Stimulated activated naive CD8-positive, alpha-beta T cell treated with anti-CD3 and anti-CD28 coated beads, Interleukin-15, Interleukin-2, amounts not matched to agents 100 ng/mL and 50 ng/mL, for 24 hours (primary cell): ENCODE measurements around the gene CNNM2.
"Not testable (repeated sequence)": the region's sequence is repeated elsewhere in the genome, so short reads cannot be mapped to it uniquely, and the experiment has no call there.

Experiments used
- H3K27ac Mint-ChIP-seq: one replicate; pipeline ENCODE4 v1.8.0; 2021; ENCODE audit warnings: mild to moderate bottlenecking, mixed read lengths
- H3K27me3 Mint-ChIP-seq: one replicate; pipeline ENCODE4 v1.8.0; 2021; ENCODE audit warnings: mixed read lengths
- H3K36me3 Mint-ChIP-seq: one replicate; pipeline ENCODE4 v1.8.0; 2021; ENCODE audit warnings: low read depth, mixed read lengths
- H3K4me1 Mint-ChIP-seq: one replicate; pipeline ENCODE4 v1.8.0; 2021; ENCODE audit warnings: low read depth, mixed read lengths
- H3K4me3 Mint-ChIP-seq: one replicate; pipeline ENCODE4 v1.8.0; 2021; ENCODE audit warnings: mild to moderate bottlenecking, mixed read lengths
- H3K9me3 Mint-ChIP-seq: one replicate; pipeline ENCODE4 v1.8.0; 2021; ENCODE audit warnings: mixed read lengths

The CNNM2 gene

GRCh38 chr10:102916173-102916572, 1.9 kb upstream of the CNNM2 start:
- H3K27me3 Mint-ChIP-seq, result peaks cover 24% of the 10 kb centered on the region
- H3K4me1 Mint-ChIP-seq, result peaks cover 32% of the 10 kb centered on the region
- no peaks in the 10 kb centered on the region for H3K9me3 Mint-ChIP-seq
- H3K27ac Mint-ChIP-seq, result no peak overlapping the region
- no peaks in the 10 kb centered on the region for H3K36me3 Mint-ChIP-seq
- H3K4me3 Mint-ChIP-seq, result peak overlapping the region; percentile 90

DNA sequence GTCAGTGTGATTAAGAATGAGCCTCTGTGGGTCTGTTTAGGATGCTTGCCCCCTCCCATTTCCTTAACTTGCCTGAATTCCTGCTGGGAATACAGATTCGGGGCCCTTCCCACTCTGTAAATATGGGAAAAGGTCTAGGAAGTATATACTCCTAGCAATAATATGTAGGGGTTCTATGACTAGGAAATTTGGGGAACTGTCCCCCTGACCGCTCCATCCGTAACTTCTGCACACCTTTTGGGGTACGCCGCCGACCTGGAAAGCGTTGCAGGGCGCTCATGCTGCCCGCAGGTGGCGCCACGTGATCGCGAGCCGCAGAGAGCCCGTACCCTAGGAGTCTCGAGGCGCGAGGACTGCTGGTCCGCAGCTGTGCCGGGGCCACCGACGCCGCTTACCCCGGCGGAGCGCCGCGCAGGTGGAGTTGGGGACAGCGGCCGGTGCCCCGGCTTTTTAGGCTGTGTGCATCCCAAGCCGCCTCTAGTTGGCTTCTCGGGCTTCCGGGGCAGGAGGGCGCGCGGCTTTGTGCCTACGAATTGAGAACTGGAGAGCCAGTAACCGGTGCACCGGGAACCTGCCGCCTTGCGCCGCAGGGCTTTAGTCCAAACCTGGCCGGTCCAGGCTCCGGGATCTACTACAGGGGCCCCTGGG, 656 bp upstream of the CNNM2 start:
- H3K9me3 Mint-ChIP-seq, result no peaks in the 10 kb centered on the region
- peaks cover 23% of the 10 kb centered on the region for H3K27me3 Mint-ChIP-seq
- H3K27ac Mint-ChIP-seq, result peak overlapping the region; percentile 91
- H3K36me3 Mint-ChIP-seq, result no peaks in the 10 kb centered on the region
- H3K4me3 Mint-ChIP-seq, result peak overlapping the region; percentile 90
- peaks cover 45% of the 10 kb centered on the region for H3K4me1 Mint-ChIP-seq

GRCh38 chr10:102918817-102919245, 737 bp downstream of the CNNM2 start:
- peak overlapping the region; percentile 91 for H3K27ac Mint-ChIP-seq

DNA sequence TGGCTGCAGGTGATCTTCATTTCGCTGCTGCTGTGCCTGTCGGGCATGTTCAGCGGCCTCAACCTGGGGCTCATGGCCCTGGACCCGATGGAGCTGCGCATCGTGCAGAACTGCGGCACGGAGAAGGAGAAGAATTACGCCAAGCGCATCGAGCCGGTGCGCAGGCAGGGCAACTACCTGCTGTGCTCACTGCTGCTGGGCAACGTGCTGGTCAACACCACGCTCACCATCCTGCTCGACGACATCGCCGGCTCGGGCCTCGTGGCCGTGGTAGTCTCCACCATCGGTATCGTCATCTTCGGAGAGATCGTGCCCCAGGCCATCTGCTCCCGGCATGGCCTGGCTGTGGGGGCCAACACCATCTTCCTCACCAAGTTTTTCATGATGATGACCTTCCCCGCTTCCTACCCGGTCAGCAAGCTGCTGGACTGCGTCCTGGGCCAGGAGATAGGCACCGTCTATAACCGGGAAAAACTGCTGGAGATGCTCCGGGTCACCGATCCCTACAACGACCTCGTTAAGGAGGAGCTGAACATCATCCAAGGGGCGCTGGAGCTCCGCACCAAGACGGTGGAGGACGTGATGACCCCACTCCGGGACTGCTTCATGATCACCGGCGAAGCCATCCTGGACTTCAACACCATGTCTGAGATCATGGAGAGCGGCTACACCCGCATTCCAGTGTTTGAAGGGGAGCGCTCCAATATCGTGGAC, 1.3 kb downstream of the CNNM2 start:
- H3K27ac Mint-ChIP-seq, result peak overlapping the region; percentile 45

More at GRCh38 chr10:102918817-102919245, 737 bp downstream of the CNNM2 start:
- peaks cover 14% of the 10 kb centered on the region for H3K27me3 Mint-ChIP-seq
- H3K4me1 Mint-ChIP-seq, result peaks cover 57% of the 10 kb centered on the region
- H3K9me3 Mint-ChIP-seq, result no peaks in the 10 kb centered on the region
- peak overlapping the region; percentile 90 for H3K4me3 Mint-ChIP-seq
- no peaks in the 10 kb centered on the region for H3K36me3 Mint-ChIP-seq

DNA sequence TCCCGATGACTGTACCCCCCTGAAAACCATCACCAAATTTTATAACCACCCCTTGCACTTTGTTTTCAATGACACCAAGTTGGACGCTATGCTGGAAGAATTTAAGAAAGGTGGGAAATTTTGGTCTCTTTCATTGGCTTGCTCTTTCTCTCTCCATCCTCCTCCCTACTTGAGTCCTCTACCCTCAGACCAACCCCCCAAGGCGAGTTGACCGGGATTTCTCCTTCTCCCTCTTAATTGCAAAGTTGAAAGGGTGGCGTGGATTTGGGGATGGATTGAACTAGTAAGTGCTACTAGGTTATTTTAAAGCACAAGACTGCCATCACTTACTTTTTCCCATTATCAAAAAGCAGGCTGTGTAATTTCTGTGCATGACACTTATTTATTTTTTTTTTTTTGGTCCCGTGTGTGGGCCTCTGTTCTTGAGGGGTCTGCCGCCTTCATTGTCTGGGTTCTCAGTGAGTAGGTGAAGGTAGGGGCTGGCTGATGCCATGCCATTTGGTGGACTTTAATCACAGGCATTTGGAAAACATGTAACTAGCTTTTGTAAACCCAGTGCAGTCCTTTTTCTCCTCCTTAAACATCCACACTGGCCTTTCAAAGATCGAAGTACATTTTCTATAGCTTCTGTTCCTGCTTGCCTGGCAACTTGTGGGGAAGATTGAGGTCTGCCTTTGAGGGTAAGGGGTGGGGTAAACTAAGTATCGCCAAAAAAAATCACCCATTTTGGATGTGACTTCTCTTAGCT, 2.1 kb downstream of the CNNM2 start:
- peaks cover 5% of the 10 kb centered on the region for H3K27me3 Mint-ChIP-seq
- H3K9me3 Mint-ChIP-seq, result no peaks in the 10 kb centered on the region
- peaks cover 60% of the 10 kb centered on the region for H3K4me1 Mint-ChIP-seq
- H3K27ac Mint-ChIP-seq, result no peak overlapping the region
- peak overlapping the region; percentile 90 for H3K4me3 Mint-ChIP-seq
- no peaks in the 10 kb centered on the region for H3K36me3 Mint-ChIP-seq

More for the DNA sequence above, 1.3 kb downstream of the CNNM2 start:
- no peaks in the 10 kb centered on the region for H3K36me3 Mint-ChIP-seq
- H3K9me3 Mint-ChIP-seq, result no peaks in the 10 kb centered on the region
- peak overlapping the region; percentile 90 for H3K4me3 Mint-ChIP-seq
- peaks cover 60% of the 10 kb centered on the region for H3K4me1 Mint-ChIP-seq
- peaks cover 11% of the 10 kb centered on the region for H3K27me3 Mint-ChIP-seq

- H3K4me3 Mint-ChIP-seq, result no peak overlapping the region
- H3K4me1 Mint-ChIP-seq, result peaks cover 58% of the 10 kb centered on the region
- H3K27ac Mint-ChIP-seq, result no peak overlapping the region
Measured at GRCh38 chr10:102923601-102924000, 5.5 kb downstream of the CNNM2 start.

DNA sequence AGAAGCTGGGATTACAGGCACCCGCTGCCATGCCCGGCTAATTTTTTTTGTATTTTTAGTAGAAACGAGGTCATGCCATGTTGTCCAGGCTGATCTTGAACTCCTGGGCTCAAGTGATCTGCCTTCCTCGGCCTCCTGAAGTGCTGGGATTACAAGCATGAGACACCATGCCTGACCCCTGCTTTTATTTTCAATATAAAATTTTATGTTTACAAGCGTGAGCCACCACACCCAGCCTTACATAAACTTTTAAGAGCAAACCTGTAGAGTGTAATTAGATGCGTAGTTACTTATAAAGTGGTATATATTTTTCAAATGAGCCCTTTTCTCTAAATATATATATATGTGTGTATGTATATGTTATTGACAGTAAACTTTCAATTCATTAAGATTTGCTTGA, 8.7 kb downstream of the CNNM2 start:
- Mint-ChIP-seq H3K27me3 (no peaks in the 10 kb centered on the region), H3K36me3 (peaks cover 6% of the 10 kb centered on the region), H3K27ac (no peak overlapping the region), H3K9me3 (no peaks in the 10 kb centered on the region), H3K4me1 (peaks cover 31% of the 10 kb centered on the region), H3K4me3 (no peak overlapping the region)

More at GRCh38 chr10:102923601-102924000, 5.5 kb downstream of the CNNM2 start:
- H3K36me3 Mint-ChIP-seq, result peaks cover 3% of the 10 kb centered on the region
- no peaks in the 10 kb centered on the region for H3K9me3 Mint-ChIP-seq
- no peaks in the 10 kb centered on the region for H3K27me3 Mint-ChIP-seq

DNA sequence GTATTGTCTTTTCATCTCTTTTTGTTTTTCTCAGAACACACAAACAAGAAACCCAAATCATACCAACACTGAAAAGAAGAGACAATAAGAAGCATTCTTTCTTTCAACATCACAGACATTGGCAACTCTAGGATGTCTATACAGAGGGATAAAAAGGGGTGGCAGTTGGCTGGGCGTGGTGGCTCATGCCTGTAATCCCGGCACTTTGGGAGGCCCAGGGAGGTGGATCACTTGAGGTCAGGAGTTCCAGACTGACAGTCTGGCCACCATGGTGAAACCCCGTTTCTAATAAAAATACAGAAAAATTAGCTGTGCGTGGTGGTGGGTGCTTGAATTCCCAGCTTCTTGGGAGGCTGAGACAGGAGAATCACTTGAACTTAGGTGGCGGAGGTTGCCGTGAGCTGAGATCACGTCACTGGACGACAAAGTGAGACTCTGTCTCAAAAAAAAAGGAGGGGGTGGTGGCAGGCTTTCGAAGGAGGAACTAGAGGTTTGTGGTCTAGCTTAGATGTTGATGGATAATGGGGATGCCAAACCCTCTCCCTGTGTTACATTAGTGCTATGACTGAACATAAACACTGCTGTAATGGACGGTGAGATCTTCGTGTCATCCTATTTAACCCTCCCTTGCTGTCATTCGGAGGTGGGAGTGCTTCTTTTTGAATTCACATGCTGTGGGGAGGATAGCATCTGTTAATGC, 9.4 kb downstream of the CNNM2 start:
- Mint-ChIP-seq H3K27me3 (no peaks in the 10 kb centered on the region), H3K27ac (no peak overlapping the region), H3K4me1 (peaks cover 28% of the 10 kb centered on the region), H3K9me3 (no peaks in the 10 kb centered on the region), H3K4me3 (no peak overlapping the region), H3K36me3 (peaks cover 7% of the 10 kb centered on the region)

GRCh38 chr10:102928442-102928841, 10.3 kb downstream of the CNNM2 start:
- H3K4me3 Mint-ChIP-seq, H3K9me3 Mint-ChIP-seq: not testable (repeated sequence)

DNA sequence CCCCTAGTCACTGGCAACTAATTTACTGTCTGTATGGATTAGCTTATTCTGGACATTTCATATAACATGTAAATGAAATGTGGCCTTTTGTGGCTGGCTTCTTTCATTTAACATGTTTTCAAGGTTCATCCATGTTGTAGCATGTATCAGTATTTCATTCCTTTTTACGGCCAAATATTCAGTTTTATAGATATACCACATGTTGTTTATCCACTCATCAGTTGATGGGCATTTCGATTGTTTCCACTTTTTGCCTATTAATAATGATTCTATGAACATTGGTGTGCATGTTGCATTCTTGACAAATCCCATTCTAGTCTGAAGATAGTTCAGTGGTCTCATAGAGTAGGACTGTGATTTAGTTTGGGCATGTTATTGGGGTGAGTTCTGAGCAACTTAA, 12.6 kb downstream of the CNNM2 start:
- no peak overlapping the region for H3K27ac Mint-ChIP-seq
- peaks cover 7% of the 10 kb centered on the region for H3K36me3 Mint-ChIP-seq
- H3K4me3 Mint-ChIP-seq, result no peak overlapping the region
- H3K4me1 Mint-ChIP-seq, result peaks cover 14% of the 10 kb centered on the region
- no peaks in the 10 kb centered on the region for H3K27me3 Mint-ChIP-seq
- H3K9me3 Mint-ChIP-seq, result no peaks in the 10 kb centered on the region

More at GRCh38 chr10:102928442-102928841, 10.3 kb downstream of the CNNM2 start:
- H3K27me3 Mint-ChIP-seq, H3K27ac Mint-ChIP-seq, H3K36me3 Mint-ChIP-seq: not testable (repeated sequence)
- H3K4me1 Mint-ChIP-seq, result peaks cover 19% of the 10 kb centered on the region

DNA sequence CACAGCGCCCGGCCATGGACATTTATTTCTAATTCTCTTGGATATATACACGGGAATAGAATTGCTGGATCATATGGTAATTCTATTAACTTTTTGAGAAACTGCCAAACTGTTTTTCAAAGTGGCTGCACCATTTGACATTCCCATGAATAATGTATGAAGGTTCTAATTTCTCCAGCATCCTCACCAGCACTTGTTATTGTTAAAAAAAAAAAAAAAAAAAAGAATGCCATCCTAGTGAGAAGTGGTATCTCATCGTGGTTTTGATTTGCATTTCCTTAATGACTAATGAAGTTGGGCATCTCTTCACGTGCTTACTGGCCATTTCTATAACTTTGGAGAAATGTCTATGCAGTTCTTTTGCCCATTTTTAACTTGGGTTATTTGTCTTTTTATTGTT, 13.5 kb downstream of the CNNM2 start:
- Mint-ChIP-seq H3K9me3 (no peaks in the 10 kb centered on the region), H3K4me1 (peaks cover 23% of the 10 kb centered on the region), H3K36me3 (peaks cover 7% of the 10 kb centered on the region), H3K27me3 (no peaks in the 10 kb centered on the region), H3K4me3 (no peak overlapping the region), H3K27ac (no peak overlapping the region)

GRCh38 chr10:102935505-102935904, 17.4 kb downstream of the CNNM2 start:
- H3K27ac Mint-ChIP-seq, result no peak overlapping the region
- H3K9me3 Mint-ChIP-seq, result no peaks in the 10 kb centered on the region
- peaks cover 16% of the 10 kb centered on the region for H3K4me1 Mint-ChIP-seq
- H3K36me3 Mint-ChIP-seq, result peaks cover 4% of the 10 kb centered on the region
- H3K4me3 Mint-ChIP-seq, result no peak overlapping the region
- H3K27me3 Mint-ChIP-seq, result no peaks in the 10 kb centered on the region

DNA sequence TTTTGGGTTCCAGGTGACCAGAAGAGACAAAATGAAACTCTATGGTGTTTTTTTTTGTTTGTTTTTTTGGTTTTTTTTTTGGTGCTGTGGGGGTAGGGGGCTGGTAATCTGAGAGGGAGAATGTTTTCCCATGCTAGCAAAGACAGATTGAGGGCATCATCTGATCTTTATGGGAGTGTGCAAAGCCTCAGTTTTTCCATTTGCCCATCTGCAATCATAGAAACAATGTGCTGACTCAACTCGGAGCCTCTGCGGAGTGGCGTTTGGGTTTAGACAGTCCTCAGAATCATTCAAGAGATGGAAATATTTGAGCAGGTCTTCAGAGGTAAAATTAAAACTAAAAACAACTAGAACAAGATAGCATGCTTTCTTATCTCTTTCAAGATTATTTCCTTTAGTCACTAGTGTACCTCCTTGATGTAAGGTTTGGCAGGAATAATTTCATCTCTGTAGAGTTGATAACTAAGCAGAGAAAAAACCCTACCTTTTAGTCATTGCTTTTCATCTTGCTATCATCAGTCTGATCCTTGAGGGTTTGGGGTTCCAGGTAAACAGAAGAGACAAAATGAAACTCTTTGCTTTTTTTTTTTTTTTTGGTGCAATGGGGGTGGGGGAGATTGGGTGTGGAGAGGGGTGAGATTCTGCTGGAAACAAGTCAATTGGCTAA, 18.0 kb downstream of the CNNM2 start:
- peaks cover 4% of the 10 kb centered on the region for H3K36me3 Mint-ChIP-seq
- peak overlapping the region; percentile 76 for H3K27ac Mint-ChIP-seq
- H3K4me3 Mint-ChIP-seq, result peak overlapping the region; percentile 8
- peaks cover 16% of the 10 kb centered on the region for H3K4me1 Mint-ChIP-seq
- H3K9me3 Mint-ChIP-seq, result no peaks in the 10 kb centered on the region
- H3K27me3 Mint-ChIP-seq, result no peaks in the 10 kb centered on the region

DNA sequence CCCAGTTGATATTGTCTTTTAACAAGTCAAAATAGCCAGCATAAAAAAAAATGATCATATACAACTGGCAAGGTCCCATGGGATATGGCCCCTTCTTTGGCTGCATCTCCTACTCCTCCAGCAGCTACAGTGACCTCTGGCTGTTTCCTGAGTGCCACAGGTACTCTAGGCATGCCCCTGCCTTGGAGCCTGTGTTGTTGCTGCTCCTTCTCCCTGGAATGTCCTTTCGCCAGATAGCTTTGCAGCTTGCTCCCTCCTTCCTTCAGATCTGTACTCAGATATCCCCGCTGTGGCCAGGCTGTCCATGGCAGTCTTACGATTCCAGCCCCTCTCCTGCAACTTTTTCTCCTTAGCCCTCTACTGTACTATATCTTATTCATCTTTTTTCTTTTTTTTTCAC, 23.3 kb downstream of the CNNM2 start:
- H3K27me3 Mint-ChIP-seq, result no peaks in the 10 kb centered on the region
- peaks cover 3% of the 10 kb centered on the region for H3K4me1 Mint-ChIP-seq
- no peak overlapping the region for H3K27ac Mint-ChIP-seq
- H3K9me3 Mint-ChIP-seq, result no peaks in the 10 kb centered on the region
- no peak overlapping the region for H3K4me3 Mint-ChIP-seq
- H3K36me3 Mint-ChIP-seq, result no peaks in the 10 kb centered on the region
